H4 (cell line): ENCODE data around the gene HMGXB3. TPM values are rescaled to one million over a fixed set of nuclear protein-coding genes. Genes with fewer than 3 reads are reported as not detected.
"Not testable (repeated sequence)": the region's sequence is repeated elsewhere in the genome, so short reads cannot be mapped to it uniquely, and the experiment has no call there.

Experiments
- DNase-seq: peaks from one replicate; pipeline ENCODE4 v3.0.0-alpha.2; 2015; ENCODE audit warnings: low spot score
- total RNA-seq: library from RNA; depleted of rRNA; stranded (reverse); fragments of >200 nt; shearing (Covaris generic); gene quantifications from 2 replicates; pipeline ENCODE4 v1.2.3, GENCODE V29; 2014

The HMGXB3 gene
- total RNA-seq, 1 experiment from 2014 or later = 21.1 TPM

- no peak for DNase-seq
Observed at GRCh38 chr5:150017226-150018005, 16.9 kb downstream of the HMGXB3 start.

GRCh38 chr5:150020249-150020648, 19.7 kb downstream of the HMGXB3 start:
- no peak for DNase-seq

DNA sequence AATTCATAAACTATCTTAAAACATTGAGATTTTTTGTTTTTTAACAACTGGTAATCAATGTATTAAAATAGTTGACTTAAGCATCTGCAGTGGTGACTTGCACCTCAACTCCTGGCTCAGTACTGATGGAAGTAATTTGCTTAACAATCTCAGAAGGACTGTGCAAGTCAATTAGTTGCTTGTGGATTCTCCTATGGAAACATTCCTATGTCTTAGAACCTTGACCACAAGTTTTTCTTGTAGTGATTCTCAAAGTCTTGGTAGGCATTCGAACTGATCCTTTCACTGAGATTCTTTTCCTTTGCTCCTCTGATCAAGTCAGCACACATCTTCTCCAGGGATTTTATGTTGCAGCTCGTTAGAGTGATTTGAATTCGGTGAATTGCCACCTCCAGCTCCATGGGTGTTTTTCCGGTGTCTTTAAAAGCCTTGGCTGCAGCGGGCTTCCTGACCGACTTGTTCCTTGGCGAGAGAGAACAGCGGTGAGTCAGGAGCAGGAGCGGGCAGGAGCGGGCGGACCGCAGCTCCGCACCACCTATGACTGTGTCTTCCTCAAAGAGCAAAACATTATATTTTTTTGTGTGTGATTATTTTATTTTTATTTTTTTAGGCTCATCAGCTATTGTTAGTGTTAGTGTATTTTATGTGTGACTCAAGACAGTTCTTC, 21.1 kb downstream of the HMGXB3 start:
- DNase-seq = peak; percentile 66

GRCh38 chr5:150022158-150022531, 21.6 kb downstream of the HMGXB3 start:
- peak; percentile 83 for DNase-seq

GRCh38 chr5:150022681-150023080, 22.1 kb downstream of the HMGXB3 start:
- no peak for DNase-seq

GRCh38 chr5:150023136-150023535, 22.6 kb downstream of the HMGXB3 start:
- no peak for DNase-seq

DNA sequence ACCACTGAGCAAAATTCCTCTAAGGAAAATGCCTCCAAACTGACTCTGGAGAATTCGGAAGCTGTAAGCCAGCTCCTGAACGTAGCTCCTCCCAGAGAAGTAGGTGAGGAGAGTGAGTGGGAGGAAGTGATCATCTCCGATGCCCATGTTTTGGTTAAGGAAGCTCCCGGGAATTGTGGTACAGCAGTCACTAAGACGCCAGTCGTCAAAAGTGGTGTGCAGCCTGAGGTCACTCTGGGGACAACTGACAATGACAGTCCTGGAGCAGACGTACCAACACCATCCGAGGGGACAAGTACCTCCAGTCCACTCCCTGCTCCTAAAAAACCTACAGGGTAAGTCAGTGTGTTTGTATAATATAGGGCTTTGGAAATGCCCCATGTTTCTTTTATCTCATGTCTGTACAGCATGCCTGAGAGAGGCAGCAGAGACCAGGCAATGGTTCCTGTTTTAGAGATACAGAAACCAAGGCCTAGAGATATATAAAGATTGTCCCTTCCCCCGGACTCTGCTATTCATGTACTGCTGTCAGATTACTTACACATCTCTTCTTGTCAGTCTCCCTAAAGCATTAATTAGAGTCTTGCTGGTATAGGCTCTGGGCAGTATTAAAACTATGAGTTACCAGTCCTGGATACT, 23.9 kb downstream of the HMGXB3 start:
- DNase-seq = no peak

GRCh38 chr5:150026682-150027172, 26.2 kb downstream of the HMGXB3 start:
- DNase-seq = no peak

DNA sequence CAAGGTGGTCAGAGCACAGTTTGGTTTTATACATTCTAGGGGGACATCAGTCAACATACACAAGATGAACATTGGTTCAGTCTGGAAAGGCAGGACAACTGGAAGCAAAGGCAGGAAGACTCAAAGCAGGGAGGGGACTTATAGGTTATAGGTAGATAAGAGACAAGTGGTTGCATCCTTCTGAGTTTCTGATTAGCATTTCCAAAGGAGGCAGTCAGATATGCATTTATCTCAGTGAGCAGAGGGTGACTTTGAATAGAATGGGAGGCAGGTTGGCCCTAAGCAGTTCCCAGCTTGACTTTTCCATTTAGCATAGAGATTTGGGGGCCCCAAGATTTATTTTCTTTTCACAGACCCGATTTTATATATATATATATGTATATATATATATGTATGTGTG, 27.5 kb downstream of the HMGXB3 start:
- not testable (repeated sequence) for DNase-seq

DNA sequence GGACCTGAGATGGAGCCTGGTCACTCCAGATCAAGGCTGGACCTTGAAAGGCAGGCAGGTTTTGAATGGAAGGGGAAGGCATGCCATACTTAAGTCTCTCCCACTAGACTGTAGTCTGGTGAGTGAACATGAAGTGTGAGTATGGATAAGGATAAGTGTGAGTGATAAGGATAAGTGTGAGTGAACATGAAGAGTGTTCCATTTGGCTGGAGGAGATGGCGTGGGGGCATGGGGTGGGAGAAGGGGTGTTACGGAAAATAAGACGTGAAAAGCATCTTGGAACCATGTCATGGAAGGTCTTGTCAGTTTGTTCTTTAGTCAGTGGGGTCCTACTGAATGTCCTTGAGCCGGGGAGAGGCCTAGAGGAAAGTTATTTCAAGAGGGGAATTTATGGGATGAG, 32.8 kb downstream of the HMGXB3 start:
- no peak for DNase-seq

DNA sequence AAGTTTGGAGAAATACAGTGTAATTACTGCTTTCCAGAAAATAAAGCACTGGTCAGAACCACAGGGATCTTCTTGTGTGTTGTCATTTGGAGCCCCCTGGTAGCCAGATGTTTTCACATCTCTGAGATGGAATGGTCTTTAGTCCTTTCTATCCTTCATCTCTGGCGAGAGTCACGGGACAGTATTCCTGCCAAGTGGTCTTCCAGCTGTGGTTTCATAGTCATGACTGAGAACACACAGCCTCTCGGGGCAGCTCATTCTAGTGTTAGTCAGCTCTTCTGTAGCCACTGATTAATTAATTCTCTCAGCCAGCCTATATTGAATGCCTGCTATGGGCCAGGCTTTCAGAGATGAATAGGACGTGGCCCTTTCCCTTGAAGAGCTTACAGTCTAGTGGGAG, 34.1 kb downstream of the HMGXB3 start:
- no peak for DNase-seq

- DNase-seq = no peak
Observed at GRCh38 chr5:150035139-150035895, 34.8 kb downstream of the HMGXB3 start.

GRCh38 chr5:150036513-150036912, 36.0 kb downstream of the HMGXB3 start:
- DNase-seq = peak; percentile 37

DNA sequence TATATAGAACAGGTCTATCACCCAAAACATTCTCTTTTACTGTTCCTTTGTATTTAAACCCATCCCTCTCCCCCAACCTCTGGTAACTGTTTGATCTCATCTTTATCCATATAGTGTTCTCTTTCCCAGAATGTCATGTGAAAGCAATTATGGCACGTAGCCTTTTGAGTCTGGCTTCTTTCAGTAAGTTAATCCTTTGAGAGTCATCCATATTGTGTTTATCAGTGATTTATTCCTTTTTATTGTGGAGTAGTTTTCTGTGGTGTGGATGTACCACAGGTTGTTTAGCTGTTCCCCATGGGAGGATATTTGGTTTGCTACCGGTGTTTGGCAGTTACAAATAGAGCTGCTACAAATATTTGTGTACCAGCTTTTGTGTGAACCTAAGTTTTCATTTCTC, 38.0 kb downstream of the HMGXB3 start:
- DNase-seq = no peak

DNA sequence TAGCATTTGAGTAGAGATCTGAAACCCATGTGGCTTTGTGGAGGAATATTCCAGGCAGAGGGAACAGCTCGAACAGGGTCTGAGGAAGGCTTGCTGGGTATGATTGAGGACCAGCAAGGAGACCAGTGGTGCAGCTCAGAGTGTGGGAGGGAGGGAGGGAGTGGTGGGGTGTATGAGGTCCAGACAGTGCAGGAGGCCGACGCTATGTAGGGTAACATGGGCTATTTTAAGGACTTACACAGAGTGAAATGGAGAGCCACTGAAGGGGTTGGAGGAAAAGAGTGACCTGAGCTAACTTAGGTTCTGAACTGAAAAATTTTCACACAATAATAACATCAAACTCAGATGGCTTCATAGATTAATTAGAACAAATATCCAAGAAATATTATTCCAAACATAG, 41.9 kb downstream of the HMGXB3 start:
- no peak for DNase-seq

DNA sequence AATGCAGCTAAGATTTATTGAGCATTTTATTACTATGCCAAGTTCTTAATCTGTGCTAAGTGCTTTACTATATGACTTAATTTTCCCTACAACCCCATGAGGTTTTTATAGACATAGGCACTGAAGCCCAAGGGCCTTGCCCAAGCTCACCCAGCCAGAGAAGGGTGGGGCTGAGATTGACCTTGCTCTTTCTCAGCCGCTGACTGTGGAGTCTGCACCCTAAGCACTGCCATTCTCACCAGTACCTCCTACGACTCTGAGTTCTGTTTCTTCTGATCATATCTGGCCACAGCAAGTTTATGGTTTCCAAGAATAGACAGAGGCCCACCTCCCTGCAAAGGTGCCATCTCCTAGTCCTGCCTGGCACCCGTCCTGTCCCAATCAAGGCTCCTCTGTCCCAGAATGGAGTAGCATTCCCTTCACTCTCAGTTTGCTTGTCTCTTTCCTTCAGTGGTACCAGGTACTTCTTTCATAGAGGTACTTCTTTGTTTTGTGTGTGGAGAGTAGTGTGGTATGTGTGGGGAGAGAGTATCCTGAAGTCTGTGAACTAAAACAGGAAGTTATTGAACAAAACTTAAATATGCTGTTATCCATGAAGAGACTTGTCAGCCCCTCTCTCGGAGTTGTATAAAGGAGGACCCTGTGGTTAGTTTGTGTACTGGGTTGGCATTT, 43.3 kb downstream of the HMGXB3 start:
- no peak for DNase-seq

GRCh38 chr5:150044329-150044681, 43.8 kb downstream of the HMGXB3 start:
- no peak for DNase-seq

DNA sequence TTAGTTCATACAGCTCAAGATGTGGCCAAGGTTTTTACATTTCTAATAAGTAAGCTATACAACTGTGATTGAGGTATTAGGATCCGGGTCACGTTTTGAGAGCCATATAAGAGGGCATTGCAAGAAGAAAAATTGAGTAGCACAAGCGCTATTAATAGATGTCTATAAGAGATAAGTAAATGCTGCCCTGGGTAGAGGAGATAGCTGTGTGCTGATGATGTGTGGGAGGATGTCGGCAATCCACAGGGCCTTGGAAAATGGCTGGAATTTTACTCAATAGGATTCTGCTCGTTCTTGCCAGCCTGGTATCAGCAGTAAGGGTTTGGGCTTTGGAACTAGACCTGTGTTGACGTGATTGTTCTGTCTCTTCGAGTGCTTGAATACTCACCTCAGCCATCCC, 44.2 kb downstream of the HMGXB3 start:
- no peak for DNase-seq

GRCh38 chr5:150045549-150045948, 45.0 kb downstream of the HMGXB3 start:
- no peak for DNase-seq

DNA sequence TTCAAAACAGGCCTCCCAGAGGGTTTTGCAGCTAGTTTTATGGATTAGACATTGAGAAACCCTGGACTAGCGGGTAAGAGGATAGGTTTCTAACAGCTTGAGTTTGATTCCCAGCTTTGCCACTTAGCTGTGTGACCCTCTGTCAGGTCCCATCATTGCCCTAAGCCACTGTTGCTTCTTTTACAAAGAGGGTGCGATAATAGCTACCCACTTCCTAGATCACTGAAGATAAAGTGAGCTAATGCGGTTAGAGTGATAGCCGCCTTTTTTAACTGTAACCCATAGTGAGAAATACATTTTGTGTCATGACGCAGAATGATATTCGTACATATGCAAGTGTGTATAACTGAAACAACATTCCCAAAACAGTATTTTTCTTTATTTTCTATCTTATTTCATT, 45.5 kb downstream of the HMGXB3 start:
- no peak for DNase-seq

DNA sequence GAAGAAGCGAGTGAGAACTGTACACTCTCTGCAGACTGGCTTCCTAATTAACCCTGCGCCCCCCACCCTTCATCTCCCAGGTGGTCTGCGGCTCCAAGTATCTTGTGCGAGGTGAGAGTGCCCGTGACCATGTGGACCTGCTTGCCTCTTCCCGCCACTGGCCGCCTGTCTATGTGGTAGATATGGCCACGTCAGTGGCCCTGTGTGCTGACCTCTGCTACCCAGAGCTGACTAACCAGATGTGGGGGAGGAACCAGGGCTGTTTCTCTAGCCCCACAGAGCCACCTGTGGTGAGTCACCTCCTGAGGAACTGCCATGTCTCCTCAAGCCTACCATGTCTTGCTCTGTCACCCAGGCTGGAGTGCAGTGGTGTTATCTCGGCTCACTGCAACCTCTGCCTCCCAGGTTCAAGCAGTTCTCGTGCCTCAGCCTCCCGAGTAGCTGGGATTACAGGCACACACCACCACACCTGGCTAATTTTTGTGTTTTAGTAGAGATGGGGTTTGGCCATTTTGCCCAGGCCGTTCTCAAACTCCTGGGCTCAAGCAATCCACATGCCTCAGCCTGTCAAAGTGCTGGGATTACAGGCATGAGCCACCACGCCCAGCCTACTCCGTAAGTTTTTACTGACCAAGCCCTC, 49.8 kb downstream of the HMGXB3 start:
- DNase-seq = not testable (repeated sequence)
